ENCODE data around the gene LRRC59. TPM values are rescaled to one million over a fixed set of nuclear protein-coding genes. Genes with fewer than 3 reads are reported as not detected.
A peak's percentile ranks its signal among the peaks of the same experiment; 100 is the strongest.
"Not testable (repeated sequence)": the region's sequence is repeated elsewhere in the genome, so short reads cannot be mapped to it uniquely, and the experiment has no call there.

Gene LRRC59
- total RNA-seq, 2 experiments from 2014 or later = 60.8 to 68.5 TPM

GRCh38 chr17:50421308-50422051, 24.2 kb upstream of the LRRC59 start:
- peaks cover 4% of the 10 kb centered on the region for H3K36me3 Mint-ChIP-seq (ENCODE audit: low read depth)
- H3K4me1 Mint-ChIP-seq = peaks cover 30% of the 10 kb centered on the region
- POLR2A ChIA-PET = no interaction called here

GRCh38 chr17:50420419-50421112, 23.2 kb upstream of the LRRC59 start:
- ChIA-PET CTCF (interaction anchor here (0.6 to 4.2 kb wide), 2 partner anchors 23 to 220 kb away, joined by 3 to 21 read pairs; partner anchors contain the start of gene LRRC59), POLR2A (interaction anchor here (0.6 kb wide), 2 partner anchors 328 to 446 kb away, joined by 3 read pairs; partner anchors contain the start of gene TOB1)
- H3K27ac Mint-ChIP-seq = peak overlapping the region; percentile 94
- H3K36me3 Mint-ChIP-seq (ENCODE audit: low read depth) = peaks cover 4% of the 10 kb centered on the region
- H3K4me3 Mint-ChIP-seq = peak overlapping the region; percentile 62
- peaks cover 7% of the 10 kb centered on the region for H3K27me3 Mint-ChIP-seq
- H3K9me3 Mint-ChIP-seq = peaks cover 7% of the 10 kb centered on the region
- no peak for DNase-seq
- H3K4me1 Mint-ChIP-seq = peaks cover 28% of the 10 kb centered on the region

More at GRCh38 chr17:50421308-50422051, 24.2 kb upstream of the LRRC59 start:
- Mint-ChIP-seq H3K4me3 (peak overlapping the region; percentile 62), H3K27ac (peak overlapping the region; percentile 94), H3K9me3 (peaks cover 7% of the 10 kb centered on the region), H3K27me3 (peaks cover 7% of the 10 kb centered on the region)
- DNase-seq = peak; percentile 11
- CTCF ChIA-PET = interaction anchor here (0.6 to 4.2 kb wide), 5 partner anchors 24 to 309 kb away, joined by 3 to 21 read pairs (median 3); partner anchors contain the start of gene LRRC59

GRCh38 chr17:50419577-50419976, 22.3 kb upstream of the LRRC59 start:
- H3K9me3 Mint-ChIP-seq; H3K36me3 Mint-ChIP-seq (ENCODE audit: low read depth); DNase-seq; H3K27ac Mint-ChIP-seq; POLR2A ChIA-PET; H3K4me3 Mint-ChIP-seq; H3K27me3 Mint-ChIP-seq: not testable (repeated sequence)
- H3K4me1 Mint-ChIP-seq = peaks cover 21% of the 10 kb centered on the region
- CTCF ChIA-PET = interaction anchor here (4.2 kb wide), 1 partner anchor 22 kb away, joined by 21 read pairs; the partner anchor contains the start of gene LRRC59

GRCh38 chr17:50414808-50415207, 17.5 kb upstream of the LRRC59 start:
- H3K9me3 Mint-ChIP-seq = peaks cover 7% of the 10 kb centered on the region
- H3K27ac Mint-ChIP-seq = no peak overlapping the region
- peaks cover 4% of the 10 kb centered on the region for H3K36me3 Mint-ChIP-seq (ENCODE audit: low read depth)
- CTCF ChIA-PET = interaction anchor here (1.4 kb wide), 1 partner anchor 17 kb away, joined by 4 read pairs; the partner anchor contains the start of gene LRRC59
- peaks cover 3% of the 10 kb centered on the region for H3K4me1 Mint-ChIP-seq
- H3K27me3 Mint-ChIP-seq = peaks cover 19% of the 10 kb centered on the region
- no peak for DNase-seq
- POLR2A ChIA-PET = no interaction called here
- H3K4me3 Mint-ChIP-seq = no peak overlapping the region

- ChIA-PET CTCF (interaction anchor here (1.4 to 1.9 kb wide), 2 partner anchors 14 to 16 kb away, joined by 3 to 10 read pairs; partner anchors contain the start of gene LRRC59), POLR2A (no interaction called here)
- no peaks in the 10 kb centered on the region for H3K9me3 Mint-ChIP-seq
- no peak overlapping the region for H3K4me3 Mint-ChIP-seq
- no peaks in the 10 kb centered on the region for H3K36me3 Mint-ChIP-seq (ENCODE audit: low read depth)
- H3K27me3 Mint-ChIP-seq = peaks cover 14% of the 10 kb centered on the region
- DNase-seq = no peak
- no peak overlapping the region for H3K27ac Mint-ChIP-seq
- H3K4me1 Mint-ChIP-seq = no peaks in the 10 kb centered on the region
These were observed 14.9 kb upstream of the LRRC59 start for GRCh38 chr17:50412188-50412732.

GRCh38 chr17:50407921-50408320, 10.6 kb upstream of the LRRC59 start:
- ChIA-PET POLR2A (no interaction called here), CTCF (interaction anchor here (5.0 kb wide), 1 partner anchor 11 kb away, joined by 32 read pairs; the partner anchor contains the start of gene LRRC59)
- Mint-ChIP-seq H3K9me3 (no peaks in the 10 kb centered on the region), H3K4me1 (no peaks in the 10 kb centered on the region), H3K4me3 (no peak overlapping the region), H3K36me3 (ENCODE audit: low read depth) (no peaks in the 10 kb centered on the region), H3K27ac (no peak overlapping the region), H3K27me3 (peaks cover 16% of the 10 kb centered on the region)
- DNase-seq = no peak

- POLR2A ChIA-PET = interaction anchor here (0.6 kb wide), 1 partner anchor 307 kb away, joined by 3 read pairs; no protein-coding TSS in a partner anchor
- CTCF ChIA-PET = interaction anchor here (5.0 kb wide), 1 partner anchor 10 kb away, joined by 32 read pairs; the partner anchor contains the start of gene LRRC59
These were observed 9.3 kb upstream of the LRRC59 start for GRCh38 chr17:50406578-50406977.

GRCh38 chr17:50405351-50405750, 8.0 kb upstream of the LRRC59 start:
- not testable (repeated sequence) for H3K4me3 Mint-ChIP-seq

More at GRCh38 chr17:50406578-50406977, 9.3 kb upstream of the LRRC59 start:
- Mint-ChIP-seq H3K27me3 (peaks cover 9% of the 10 kb centered on the region), H3K4me3 (no peak overlapping the region), H3K27ac (no peak overlapping the region), H3K4me1 (no peaks in the 10 kb centered on the region), H3K36me3 (ENCODE audit: low read depth) (no peaks in the 10 kb centered on the region), H3K9me3 (no peaks in the 10 kb centered on the region)
- no peak for DNase-seq

GRCh38 chr17:50399591-50399990, 2.3 kb upstream of the LRRC59 start:
- H3K4me3 Mint-ChIP-seq; DNase-seq; H3K9me3 Mint-ChIP-seq; POLR2A ChIA-PET; H3K27ac Mint-ChIP-seq; H3K36me3 Mint-ChIP-seq (ENCODE audit: low read depth); H3K27me3 Mint-ChIP-seq: not testable (repeated sequence)
- H3K4me1 Mint-ChIP-seq = peaks cover 26% of the 10 kb centered on the region
- CTCF ChIA-PET = interaction anchor here (1.3 kb wide), 1 partner anchor 28 kb away, joined by 3 read pairs; no protein-coding TSS in a partner anchor

More at GRCh38 chr17:50405351-50405750, 8.0 kb upstream of the LRRC59 start:
- H3K36me3 Mint-ChIP-seq (ENCODE audit: low read depth); H3K27me3 Mint-ChIP-seq; DNase-seq; H3K27ac Mint-ChIP-seq; H3K9me3 Mint-ChIP-seq; POLR2A ChIA-PET; H3K4me1 Mint-ChIP-seq: not testable (repeated sequence)
- CTCF ChIA-PET = interaction anchor here (5.0 kb wide), 1 partner anchor 8 kb away, joined by 32 read pairs; the partner anchor contains the start of gene LRRC59

GRCh38 chr17:50398672-50399071, 1.3 kb upstream of the LRRC59 start:
- Mint-ChIP-seq H3K36me3 (ENCODE audit: low read depth) (peaks cover 14% of the 10 kb centered on the region), H3K4me1 (peaks cover 30% of the 10 kb centered on the region)
- H3K9me3 Mint-ChIP-seq, H3K27me3 Mint-ChIP-seq, H3K27ac Mint-ChIP-seq, H3K4me3 Mint-ChIP-seq, DNase-seq, POLR2A ChIA-PET: not testable (repeated sequence)
- CTCF ChIA-PET = interaction anchor here (1.1 to 4.1 kb wide), 9 partner anchors 8 to 73 kb away, joined by 3 to 76 read pairs (median 11); partner anchors contain the start of genes EME1 and MRPL27

GRCh38 chr17:50397919-50398285, 579 bp upstream of the LRRC59 start:
- peaks cover 33% of the 10 kb centered on the region for H3K4me1 Mint-ChIP-seq
- no peaks in the 10 kb centered on the region for H3K9me3 Mint-ChIP-seq
- peak overlapping the region; percentile 89 for H3K27ac Mint-ChIP-seq
- H3K4me3 Mint-ChIP-seq = peak overlapping the region; percentile 80
- no peak for DNase-seq
- CTCF ChIA-PET = interaction anchor here (0.8 to 4.1 kb wide), 42 partner anchors 9 to 382 kb away, joined by 3 to 76 read pairs (median 5); partner anchors contain the start of genes EME1, MRPL27, PPP1R9B and XYLT2
- POLR2A ChIA-PET = interaction anchor here (0.8 kb wide), 1 partner anchor 123 kb away, joined by 4 read pairs; no protein-coding TSS in a partner anchor
- H3K27me3 Mint-ChIP-seq = no peaks in the 10 kb centered on the region
- peaks cover 21% of the 10 kb centered on the region for H3K36me3 Mint-ChIP-seq (ENCODE audit: low read depth)
